ENCODE measurements around the gene ETV5.
"Not testable (repeated sequence)": the region's sequence is repeated elsewhere in the genome, so short reads cannot be mapped to it uniquely, and the experiment has no call there.

Gene ETV5

GRCh38 chr3:186067360-186068242 is 41.3 kb downstream of the ETV5 start:
- DNase-seq (ENCODE audit: low spot score), result no peak

GRCh38 chr3:186060222-186060621 is 48.7 kb downstream of the ETV5 start:
- DNase-seq (ENCODE audit: low spot score), result no peak

DNA sequence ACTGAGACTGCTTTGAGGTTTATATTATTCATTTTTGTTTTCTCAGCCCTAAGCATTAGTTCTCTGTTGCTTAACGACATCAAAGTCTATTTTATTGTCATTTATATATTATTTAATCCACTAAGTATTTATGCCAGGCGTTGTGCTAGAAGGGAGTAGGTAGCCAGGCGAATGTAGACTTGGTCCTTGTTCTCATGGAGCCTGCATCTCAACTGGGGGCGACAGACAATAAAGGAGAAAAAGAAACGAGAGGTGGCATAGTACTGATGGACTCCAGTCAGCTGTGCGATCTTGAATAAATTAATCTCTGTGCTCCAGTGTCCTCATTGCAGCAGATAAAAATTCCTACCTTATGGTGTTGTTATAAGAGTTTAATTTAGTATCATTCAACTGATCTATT is 49.7 kb downstream of the ETV5 start:
- DNase-seq (ENCODE audit: low spot score), result no peak

DNA sequence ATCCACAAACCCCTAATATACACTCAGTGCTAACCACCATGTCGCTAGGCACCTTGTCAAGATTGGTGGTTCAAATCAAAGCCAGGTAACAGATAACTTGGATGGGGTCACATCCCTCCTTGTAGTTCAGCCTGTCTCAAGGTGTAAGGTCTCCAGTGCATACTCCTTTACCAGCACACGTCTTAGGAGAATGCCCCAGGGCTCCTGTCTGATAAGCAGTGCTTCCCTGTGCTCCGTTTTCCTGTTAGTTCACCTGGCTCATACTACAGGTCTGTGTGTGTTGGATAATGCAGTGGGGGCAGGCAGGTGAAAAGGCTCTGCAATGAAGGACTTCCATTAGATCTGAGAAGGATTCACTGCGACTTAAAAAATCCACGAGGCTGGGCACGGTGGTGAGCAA is 50.7 kb downstream of the ETV5 start:
- no peak for DNase-seq (ENCODE audit: low spot score)

- no peak for DNase-seq (ENCODE audit: low spot score)
Observed at GRCh38 chr3:186057594-186057993, 51.3 kb downstream of the ETV5 start.

DNA sequence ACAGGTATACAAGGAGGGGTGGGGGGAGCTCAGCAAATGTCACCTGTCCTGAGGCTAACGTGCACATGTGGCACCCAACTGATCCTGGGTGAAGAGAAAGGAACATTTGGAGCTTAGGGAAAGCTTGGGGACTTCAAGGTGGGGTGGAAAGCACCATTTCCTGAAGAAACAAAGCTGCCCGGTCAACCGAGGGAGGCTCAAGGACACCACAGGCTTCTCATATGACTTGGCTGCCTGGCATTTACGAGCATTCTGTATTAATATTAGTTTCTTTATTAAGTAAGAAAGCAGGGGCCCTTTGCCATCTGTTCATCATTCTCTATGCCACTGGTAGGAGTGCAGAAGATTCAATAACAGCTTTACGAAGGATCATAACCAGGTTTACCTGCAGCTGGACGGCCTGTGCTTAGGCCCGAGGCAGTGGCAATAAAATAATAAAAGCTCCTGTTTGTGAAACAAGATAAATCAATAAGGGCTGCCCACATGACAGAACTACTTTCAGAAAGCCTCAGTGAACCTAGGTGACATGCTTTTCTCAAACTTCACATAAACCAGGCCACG is 54.0 kb downstream of the ETV5 start:
- DNase-seq (ENCODE audit: low spot score), result no peak

GRCh38 chr3:186053954-186054791 is 54.7 kb downstream of the ETV5 start:
- no peak for DNase-seq (ENCODE audit: low spot score)

- DNase-seq (ENCODE audit: low spot score), result no peak
Observed at GRCh38 chr3:186052096-186052840, 56.6 kb downstream of the ETV5 start.

DNA sequence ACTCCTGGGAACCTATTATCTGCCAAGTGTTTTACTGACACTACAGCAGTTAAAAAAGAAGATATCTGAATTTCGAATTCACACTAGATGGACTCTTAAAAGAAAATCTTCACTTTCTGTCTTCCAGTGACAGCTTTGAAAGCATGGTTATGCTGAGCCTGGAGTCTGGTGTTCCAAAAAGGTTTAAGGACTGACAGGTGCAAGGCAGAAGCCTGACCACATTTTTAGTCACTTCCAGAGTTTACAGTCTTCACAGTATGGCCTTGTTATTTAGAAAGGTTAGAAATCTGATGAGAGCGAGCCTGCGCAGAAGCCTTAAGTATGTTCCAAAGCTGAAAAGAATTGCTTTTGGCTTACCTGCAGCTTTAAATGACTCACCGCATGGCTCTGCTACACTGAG is 59.9 kb downstream of the ETV5 start:
- no peak for DNase-seq (ENCODE audit: low spot score)

DNA sequence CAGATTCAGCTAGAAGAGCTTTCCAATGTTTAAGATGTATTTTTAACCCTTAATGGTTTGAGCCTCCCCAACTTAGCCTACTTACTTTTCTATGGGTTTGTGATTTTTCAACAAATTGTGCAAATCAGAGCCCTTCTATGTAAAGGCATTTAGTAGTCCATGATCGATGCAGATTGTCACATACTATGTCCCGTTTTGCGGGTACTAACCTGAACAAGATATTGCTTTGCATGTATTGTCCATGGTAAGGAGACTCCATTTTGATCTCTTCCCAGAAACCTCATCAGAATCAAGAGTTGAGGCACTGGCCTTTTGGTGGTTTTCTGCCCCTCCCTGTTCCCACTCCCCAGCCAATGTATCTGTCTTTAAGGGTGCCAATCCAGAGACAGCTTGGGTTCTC is 60.8 kb downstream of the ETV5 start:
- no peak for DNase-seq (ENCODE audit: low spot score)

DNA sequence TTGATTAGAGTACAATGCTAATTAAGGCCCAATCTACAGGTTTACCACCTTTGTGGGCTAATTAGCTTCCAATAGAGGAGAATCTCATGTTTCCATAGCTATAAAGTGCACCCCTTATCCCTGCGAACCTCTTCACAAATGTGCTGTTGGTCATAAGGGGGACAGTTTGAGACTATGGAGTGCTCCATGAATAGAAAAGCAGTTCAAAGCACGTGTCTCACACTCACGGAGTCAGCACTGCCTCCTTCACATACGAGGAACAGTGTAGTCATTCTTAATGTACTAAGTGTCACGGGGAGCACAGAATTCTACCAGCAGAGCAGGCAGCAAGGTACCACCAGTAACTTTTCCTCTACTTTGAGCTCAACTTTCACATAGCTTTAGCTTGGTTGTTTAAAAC is 62.1 kb downstream of the ETV5 start:
- no peak for DNase-seq (ENCODE audit: low spot score)

DNA sequence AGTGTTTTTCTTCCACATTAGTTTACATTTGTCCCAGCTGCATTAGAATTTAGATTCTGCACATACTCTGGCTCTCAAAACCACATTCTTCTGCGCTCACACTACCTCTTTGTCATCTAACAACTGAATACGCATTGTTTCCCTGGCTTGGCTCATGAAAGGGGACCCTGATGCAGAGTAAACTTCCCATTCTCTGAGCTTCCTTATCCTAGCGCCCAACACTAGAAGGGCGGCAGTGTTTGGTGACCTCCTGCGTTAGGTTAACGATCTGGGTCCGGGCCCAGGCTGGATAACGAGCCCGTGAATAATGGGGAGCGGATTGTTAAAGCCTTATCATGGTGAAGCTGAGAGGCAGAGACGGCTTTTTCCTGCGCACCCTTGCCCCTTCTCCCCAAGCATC is 63.9 kb downstream of the ETV5 start:
- DNase-seq (ENCODE audit: low spot score), result no peak

DNA sequence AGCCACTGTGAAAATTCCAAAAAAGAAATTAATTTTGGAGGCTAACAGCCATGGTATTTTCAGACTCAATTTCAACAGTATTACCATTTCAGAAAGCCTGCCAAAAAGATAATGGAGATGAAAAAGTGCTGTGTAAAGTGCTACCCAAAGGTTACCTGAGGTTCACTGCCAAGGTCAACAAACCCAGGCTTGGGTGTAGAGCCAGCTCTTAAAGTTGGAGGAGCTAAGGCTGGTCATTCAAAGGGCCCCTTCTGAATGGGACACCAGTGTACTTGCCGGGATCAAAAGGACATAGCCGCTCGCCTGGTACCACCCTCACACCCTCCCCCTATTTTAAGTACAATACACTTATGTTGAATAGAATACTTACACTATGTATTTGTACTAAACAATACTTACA is 64.5 kb downstream of the ETV5 start:
- no peak for DNase-seq (ENCODE audit: low spot score)

GRCh38 chr3:186042521-186043202 is 66.2 kb downstream of the ETV5 start:
- DNase-seq (ENCODE audit: low spot score), result no peak

DNA sequence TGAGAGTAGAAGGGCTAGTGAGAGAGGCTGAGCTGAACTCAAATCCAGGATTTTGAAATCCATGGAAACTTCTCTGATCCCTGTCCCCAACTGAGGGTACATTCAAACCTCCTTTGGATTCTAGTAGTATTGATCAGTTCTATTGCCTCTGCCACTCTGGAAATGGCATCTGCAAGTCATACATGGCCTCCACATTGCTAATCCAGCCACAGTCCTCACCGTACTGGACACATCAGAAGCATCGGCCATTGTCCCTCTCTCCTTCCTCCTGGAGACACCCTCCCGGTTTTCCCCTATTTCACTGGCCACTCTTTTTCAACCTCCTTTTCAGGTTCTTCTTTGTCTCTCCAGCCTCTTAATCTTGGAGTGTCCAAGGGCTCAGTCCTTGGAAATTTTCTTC is 66.9 kb downstream of the ETV5 start:
- DNase-seq (ENCODE audit: low spot score), result no peak

DNA sequence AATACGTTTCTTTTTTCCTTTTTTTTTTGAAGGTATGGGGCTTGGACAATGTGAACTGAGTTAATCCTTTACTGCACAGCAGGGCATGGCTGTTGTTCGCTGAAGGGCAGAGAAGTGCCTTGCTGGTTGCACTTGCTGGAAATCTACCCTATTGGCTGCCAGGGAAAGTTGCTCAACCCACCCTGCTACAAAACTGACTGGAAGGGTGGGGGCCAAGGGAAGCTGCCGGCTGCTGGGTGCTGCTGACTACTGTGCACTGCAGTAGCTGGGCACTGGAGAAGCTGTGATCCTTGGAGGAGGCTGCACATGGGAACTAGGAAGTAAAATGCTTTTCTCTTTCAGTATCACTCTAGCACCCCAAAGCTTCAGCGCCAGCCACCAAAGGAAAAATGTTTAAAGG is 70.5 kb downstream of the ETV5 start:
- DNase-seq (ENCODE audit: low spot score), result no peak

DNA sequence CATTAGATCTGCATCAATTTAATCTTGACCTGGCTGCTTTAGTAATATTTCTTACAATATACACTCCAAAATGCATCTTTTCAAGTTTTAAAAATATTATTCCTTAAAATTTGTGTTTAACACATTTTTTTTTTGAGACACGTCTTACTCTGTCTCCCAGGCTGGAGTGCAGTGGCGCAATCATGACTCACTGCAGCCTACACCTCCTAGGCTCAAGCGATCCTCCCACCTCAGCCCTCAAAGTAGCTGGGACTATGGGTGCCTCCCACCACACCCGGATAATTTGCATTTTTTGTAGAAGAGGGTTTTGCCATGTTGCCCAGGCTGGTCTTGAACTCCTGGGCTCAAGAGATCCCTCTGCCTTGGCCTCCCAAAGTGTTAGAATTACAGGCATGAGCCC is 73.6 kb downstream of the ETV5 start:
- no peak for DNase-seq (ENCODE audit: low spot score)

DNA sequence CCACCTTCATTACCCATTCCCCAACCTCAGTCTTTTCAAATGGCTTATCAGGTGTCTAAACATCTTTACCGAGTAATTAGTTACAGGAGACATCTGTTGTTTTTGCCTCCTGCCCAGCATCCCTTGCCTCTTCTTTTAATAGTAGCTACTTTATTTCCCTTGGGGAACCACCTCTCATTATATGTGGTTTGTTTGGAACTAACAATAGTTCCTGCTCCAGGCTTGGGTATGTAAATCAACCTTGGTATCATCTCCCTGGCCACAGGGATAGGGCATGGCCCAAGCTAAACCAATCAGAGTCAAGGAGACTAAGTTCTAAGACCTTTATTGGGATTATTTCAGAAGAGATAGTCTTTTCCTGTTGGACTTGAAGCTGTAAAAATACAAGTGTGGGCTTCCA is 76.6 kb downstream of the ETV5 start:
- no peak for DNase-seq (ENCODE audit: low spot score)

DNA sequence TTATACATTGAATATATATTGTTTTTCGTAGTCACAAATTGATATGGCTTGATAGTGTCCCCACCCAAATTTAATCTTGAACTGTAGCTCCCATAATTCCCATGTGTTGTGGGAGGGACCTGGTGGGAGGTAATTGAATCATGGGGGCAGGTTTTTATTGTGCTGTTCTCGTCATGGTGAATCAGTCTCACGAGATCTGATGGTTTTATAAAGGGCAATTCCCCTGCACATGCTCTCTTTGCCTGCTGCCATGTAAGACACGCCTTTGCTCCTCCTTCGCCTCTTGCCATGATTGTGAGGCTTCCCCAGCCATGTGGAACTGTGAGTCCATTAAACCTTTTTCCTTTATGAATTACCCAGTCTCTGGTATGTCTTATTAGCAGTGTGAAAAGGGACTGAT is 82.9 kb downstream of the ETV5 start:
- DNase-seq (ENCODE audit: low spot score), result not testable (repeated sequence)

DNA sequence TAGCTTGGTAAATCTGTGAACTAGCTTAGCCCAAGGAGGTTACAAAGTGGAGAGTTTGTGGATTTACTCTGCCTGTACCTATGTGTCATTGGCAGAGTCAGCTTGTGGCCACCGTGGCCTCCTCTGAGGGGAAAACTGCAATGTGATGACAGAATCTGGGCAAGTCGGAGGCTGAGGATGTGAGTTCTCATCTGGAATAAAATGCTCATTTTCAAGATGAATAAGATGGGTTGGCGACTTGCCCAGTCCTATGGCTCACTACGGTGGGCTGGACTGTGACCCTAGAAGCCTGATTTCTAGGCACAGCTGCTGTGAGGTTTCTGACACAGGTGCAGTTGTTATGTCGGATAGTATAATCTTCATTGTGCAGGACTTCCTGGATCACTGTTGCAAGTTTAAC is 83.7 kb downstream of the ETV5 start:
- no peak for DNase-seq (ENCODE audit: low spot score)

DNA sequence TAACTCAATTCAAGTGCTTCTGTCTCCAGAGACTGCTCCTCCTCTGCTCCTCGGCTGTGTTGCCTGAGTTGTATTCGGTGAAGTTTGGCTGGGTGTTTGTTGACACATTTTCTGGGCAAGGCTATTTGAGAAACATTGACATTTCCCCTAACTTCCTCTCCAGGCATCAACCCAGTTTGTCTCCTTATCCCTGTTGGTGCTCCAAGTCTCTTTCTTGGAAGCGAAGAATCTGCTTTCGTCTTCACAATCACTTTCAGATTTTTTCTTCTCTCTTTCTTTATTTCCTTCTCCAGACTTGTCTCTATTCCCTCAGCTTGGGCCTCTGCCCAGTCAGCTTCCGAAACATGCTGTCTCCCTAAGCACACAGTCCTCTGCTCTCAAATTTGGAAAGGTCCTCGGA is 84.7 kb downstream of the ETV5 start:
- DNase-seq (ENCODE audit: low spot score), result no peak

- no peak for DNase-seq (ENCODE audit: low spot score)
Observed at GRCh38 chr3:186022931-186023330, 86.0 kb downstream of the ETV5 start.
